ENCODE measurements around the gene USP31.

The USP31 gene, protein sequence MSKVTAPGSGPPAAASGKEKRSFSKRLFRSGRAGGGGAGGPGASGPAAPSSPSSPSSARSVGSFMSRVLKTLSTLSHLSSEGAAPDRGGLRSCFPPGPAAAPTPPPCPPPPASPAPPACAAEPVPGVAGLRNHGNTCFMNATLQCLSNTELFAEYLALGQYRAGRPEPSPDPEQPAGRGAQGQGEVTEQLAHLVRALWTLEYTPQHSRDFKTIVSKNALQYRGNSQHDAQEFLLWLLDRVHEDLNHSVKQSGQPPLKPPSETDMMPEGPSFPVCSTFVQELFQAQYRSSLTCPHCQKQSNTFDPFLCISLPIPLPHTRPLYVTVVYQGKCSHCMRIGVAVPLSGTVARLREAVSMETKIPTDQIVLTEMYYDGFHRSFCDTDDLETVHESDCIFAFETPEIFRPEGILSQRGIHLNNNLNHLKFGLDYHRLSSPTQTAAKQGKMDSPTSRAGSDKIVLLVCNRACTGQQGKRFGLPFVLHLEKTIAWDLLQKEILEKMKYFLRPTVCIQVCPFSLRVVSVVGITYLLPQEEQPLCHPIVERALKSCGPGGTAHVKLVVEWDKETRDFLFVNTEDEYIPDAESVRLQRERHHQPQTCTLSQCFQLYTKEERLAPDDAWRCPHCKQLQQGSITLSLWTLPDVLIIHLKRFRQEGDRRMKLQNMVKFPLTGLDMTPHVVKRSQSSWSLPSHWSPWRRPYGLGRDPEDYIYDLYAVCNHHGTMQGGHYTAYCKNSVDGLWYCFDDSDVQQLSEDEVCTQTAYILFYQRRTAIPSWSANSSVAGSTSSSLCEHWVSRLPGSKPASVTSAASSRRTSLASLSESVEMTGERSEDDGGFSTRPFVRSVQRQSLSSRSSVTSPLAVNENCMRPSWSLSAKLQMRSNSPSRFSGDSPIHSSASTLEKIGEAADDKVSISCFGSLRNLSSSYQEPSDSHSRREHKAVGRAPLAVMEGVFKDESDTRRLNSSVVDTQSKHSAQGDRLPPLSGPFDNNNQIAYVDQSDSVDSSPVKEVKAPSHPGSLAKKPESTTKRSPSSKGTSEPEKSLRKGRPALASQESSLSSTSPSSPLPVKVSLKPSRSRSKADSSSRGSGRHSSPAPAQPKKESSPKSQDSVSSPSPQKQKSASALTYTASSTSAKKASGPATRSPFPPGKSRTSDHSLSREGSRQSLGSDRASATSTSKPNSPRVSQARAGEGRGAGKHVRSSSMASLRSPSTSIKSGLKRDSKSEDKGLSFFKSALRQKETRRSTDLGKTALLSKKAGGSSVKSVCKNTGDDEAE (N-terminal part only)

DNA sequence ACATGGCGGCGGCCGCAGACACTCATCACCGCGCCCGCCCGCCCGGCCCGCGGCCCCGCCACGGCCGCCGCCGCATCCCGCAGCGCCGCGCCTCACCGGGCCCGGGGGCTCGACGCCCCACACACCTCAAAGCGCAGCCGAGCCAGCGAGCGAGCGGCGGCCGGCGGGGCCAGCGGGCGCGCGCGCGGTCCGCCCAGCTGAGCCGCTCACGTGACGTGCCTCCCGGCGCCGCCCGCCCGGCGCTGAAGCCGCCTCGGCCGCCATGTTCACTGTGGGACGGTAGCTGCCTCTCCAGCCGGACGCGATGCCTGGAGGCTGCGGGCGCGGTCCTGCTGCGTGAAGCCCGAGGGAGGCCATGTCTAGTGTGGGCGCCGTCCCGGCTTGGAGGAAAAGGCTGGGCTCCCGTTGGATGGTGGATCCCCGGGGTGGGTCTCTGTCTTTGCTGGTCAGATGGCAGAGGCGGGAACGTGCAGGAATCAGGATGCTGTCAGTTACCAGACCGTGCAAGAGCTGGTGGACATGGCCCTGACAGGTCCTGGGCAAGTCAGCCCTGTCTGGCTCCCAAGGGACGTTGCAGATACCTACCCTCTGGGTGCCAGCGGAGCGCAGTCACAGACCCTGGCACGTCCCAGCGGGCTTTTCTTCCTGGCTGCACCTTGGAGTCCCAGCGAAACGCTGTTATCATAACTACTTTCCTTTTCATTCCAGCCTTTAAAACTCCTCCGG, at the start of gene USP31:
Gene USP31 (minus strand): TSS at position 186 of the 726 bp plus-strand sequence. CDS start 182 bp downstream, at position 4.
- DNase-seq: peak; percentile 63 to 85 (median 76)

DNA sequence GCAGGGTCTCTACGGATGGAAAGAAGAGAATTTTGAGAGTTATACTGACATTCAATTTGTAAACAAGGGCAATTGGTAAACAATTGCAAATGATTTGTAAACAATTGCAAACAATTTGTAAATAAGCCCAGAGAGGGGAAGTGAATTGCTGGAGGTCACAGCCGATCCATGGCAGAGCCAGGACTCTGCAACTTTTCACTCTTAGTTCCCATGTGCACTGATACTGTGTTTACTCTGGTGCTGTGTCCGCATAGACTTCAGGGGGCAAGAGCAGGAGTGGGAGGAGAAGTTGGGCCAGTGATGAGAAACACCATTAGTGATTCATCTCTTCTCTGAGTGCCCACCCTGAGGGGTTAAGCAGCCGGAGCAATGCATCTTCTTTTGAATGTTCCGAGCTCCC, 47.3 kb upstream of the USP31 start:
- no peak for DNase-seq

DNA sequence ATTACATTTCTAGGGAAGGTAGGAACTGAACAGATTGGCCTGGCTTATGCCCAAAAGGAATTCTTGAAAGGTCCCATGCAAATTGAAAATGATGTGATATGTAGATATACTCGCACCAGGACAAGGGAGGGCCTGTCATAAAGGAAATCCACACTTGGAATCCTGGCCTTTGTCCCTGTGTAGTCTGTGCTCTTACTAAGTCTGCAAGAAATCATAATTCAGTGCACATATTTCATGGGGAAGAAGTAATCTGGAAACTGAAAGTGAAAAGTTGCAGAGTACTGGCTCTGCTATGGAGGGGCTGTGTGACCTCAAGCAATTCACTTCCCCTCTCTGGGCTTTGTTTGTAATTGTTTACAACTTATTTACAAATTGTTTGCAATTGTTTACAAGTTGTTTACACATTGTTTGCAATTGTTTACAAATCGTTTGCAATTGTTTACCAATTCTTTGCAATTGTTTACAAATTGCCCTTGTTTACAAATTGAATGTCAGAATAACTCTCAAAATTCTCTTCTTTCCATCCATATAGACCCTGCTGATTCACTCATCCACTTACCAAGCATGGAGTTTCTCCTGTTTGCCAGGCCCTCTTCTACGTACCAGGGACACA, 46.2 kb upstream of the USP31 start:
- DNase-seq: no peak

DNA sequence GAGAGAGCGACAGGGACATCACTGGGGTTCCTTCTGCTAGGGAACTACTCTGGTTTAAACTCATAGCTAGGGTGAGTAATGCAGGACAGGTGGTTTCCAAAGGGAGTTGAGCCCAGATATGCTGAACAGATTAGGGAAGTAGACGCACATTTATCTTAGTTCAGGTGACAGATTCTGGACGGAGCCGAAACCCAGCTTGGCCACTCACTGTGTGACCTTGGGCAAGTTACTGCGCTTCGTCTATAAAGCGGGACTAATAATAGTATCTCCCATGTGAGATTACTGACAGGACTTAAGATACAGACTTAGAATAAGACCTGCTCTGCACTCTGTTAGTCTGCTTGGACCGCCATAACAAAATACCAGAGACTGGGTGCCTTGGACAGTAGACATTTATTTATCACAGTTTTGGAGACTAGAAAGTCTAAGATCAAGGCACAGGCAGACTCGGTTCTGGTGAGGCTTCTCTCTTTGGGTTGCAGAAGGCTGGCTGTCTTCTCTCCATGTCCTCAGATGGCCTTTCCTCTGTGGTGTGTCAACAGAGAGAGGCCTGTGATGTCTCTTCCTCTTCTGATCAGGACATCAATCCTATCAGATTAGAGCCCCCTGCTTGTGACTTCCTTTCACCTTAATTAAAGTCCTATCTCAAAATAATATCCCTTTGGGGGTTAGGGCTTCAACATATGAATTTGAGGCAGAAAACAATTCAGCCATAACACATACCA, 45.4 kb upstream of the USP31 start:
- DNase-seq: no peak

DNA sequence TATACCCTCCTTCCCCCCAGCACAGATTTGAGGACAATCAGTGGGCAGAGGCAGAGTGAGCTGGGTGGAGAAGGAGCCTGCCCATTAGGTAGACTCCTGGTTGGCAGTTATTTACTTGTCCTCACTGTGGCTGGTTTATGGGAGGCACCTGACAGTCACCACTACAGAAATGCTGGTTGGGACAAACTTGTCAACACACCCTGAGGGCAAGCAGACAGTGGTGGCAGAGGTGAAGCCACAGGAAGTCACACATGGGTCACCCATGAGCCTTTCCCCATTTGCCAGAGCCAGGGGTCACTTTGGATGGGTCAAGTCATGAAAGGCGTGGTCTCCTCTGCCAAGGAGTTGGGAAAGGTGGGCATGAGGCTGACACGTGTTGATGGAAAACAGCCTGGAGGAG, 39.7 kb upstream of the USP31 start:
- DNase-seq: no peak

DNA sequence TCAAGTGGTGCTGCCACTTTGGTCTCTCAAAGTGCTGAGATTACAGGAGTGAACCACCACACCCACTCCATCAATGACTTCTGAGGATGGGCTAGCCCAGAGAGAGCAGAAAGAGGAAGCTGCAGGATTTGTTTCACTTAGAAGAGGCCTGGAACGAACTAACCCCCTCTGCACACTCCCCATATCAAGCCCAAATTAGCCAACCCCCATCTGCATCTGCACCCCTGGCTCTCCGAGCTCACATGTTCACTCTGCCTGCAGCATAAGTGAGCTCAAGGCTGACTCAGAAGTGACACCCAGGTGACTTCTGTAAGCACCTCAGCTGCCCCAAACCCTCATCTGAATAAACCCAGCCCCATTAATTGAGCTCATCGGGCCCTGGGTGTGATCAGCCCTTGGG, 38.1 kb upstream of the USP31 start:
- DNase-seq: no peak

DNA sequence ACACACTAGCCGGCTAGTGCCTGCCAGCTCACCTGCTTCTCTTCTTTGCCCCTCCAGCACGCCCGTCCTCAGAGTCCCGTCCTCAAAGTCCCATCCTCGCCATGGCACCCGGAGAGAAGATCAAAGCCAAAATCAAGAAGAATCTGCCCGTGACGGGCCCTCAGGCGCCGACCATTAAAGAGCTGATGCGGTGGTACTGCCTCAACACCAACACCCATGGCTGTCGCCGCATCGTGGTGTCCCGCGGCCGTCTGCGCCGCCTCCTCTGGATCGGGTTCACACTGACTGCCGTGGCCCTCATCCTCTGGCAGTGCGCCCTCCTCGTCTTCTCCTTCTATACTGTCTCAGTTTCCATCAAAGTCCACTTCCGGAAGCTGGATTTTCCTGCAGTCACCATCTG, 36.9 kb upstream of the USP31 start:
- no peak for DNase-seq

DNA sequence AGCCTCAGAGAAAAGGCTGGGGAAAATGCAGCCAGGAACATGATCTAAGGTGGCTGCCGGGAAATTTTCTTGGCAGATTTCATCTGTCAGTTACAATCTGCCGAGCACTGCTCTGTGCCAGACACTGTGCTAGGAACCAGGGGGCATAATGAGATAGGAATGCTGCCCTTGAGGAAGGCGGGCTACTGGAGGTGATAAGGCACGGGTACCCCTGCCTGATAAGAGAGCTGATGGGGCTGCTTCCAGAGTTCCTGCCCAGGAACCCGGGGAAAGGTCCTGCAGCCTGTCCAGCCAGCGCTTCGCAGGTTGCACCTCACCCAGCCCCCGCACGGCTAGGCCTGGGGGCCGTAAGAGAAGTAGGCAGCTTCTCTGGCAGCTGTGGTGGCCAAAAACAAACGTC, 36.4 kb upstream of the USP31 start:
- no peak for DNase-seq

DNA sequence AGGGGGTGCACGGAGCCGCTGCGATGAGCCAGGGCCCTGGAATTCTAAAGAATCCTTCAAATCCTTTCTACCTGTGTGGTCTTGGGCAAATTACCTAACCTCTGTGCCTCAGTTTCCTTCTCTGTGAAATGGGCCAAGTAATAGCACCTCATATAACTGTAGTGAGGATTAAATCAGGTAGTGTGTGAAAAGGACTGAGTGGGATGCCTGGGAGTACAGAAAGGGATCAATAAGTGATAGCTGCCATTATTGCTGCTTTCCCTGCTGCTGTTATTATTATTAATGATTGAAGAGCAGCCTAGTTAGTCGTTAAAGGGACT, 34.3 kb upstream of the USP31 start:
- DNase-seq: no peak

DNA sequence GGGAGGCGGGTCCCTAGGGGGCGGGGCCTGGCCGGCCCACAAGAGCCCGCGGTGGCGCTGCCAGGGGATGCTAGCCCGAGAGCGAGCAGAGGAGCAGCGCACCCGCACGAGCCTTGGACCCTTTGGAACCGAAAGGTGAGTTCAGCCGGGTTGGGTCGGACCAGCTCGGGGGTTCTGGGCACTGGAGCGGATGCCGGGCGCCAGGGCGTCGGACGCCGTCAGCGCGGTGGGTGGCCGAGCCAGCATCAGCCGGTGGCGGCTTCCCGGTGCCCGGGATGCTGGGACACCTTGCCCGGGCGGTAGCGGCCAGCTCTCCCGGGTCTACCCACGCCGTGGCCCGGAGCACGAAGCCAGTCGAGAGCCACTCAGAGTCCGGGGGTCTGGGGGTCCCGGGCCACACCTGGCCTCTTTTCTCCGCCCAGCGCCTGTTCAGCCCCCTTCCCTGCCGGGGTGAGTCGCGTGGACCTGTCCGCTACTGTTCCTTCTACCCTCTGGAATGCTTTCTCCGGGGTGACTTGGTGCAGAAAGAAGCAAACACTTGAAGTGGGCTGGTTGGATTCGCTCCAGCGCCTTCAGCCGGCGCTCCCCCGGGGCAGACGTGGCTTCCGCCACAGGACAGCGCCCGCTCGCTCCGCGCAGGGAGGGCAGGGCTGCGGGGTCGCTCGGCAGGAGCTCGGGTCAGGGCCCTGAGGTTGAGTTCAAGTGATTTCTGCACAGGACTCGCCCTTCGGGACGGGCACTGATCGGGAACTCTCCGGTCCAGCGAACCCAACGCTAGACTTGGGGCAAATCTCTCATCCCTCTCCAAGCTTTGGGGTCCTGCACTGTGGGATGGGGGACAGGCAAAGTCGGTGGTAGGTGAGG, 33.7 kb upstream of the USP31 start, which contains the start of gene SCNN1G:
Gene SCNN1G (plus strand): TSS at position 67 of the 864 bp plus-strand sequence. CDS start 3,527 bp downstream, outside the sequence.
- DNase-seq: no peak

DNA sequence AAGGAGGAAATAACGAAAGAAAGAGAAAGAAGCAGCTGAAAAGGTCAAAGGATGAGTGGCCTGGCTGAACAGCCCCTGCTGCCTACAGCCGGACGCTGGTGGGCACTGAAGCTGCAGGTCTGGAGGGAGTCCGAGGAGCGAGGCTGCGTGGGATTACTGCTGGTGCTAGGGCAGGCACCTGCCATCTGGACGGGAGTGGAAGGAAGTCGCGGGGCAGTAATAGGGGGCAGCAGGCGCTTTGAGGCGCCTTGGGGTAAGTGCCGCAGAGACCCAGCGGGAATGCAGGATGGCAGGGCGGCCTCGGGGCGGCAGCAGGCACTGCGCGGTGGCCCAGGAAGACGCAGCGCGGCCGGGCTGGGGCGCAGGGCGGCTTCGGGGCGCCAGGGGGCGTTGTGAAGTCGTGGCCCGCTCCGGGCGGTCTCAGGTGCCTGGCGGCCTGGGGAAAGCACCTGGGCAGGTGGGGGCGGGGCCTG, 33.0 kb upstream of the USP31 start:
- peak; percentile 7 to 55 (median 32) for DNase-seq

DNA sequence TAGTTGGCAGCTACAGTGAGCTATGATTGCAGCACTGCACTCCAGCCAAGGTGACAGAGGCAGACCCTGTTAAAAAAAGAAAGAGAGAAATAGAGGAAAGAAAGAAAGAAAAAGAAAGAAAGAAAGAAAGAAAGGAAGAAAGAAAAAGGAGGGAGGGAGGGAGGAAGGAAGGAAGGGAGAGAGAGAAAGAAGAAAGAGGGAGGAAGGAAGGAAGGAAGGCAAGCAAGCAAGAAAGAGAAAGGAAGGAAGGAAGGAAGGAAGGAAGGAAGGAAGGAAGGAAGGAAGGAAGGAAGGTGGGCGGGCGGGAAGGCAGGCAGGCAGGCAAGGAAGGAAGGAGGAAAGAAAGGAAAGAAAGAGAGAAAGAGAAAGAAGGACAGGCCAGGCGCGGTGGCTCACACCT, 32.3 kb upstream of the USP31 start:
- DNase-seq: no peak

DNA sequence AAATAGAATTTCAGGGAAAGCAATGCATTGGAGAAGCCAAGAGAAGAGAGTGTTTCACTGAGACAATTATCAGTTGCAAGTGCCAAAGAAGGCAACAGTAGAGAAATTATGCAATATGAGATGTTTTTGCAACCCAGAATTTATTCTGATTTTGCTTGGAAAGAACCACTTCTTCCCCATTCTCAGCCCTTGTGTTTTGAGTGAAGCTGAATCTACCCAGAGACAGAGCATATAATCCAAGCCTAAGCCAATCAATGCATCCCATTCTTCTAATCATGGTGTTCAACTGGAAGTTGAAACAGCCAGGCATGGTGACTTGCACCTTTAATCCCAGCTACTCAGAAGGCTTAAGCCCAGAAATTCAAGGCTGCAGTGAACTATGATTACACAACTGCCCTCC, 26.4 kb upstream of the USP31 start:
- no peak for DNase-seq

DNA sequence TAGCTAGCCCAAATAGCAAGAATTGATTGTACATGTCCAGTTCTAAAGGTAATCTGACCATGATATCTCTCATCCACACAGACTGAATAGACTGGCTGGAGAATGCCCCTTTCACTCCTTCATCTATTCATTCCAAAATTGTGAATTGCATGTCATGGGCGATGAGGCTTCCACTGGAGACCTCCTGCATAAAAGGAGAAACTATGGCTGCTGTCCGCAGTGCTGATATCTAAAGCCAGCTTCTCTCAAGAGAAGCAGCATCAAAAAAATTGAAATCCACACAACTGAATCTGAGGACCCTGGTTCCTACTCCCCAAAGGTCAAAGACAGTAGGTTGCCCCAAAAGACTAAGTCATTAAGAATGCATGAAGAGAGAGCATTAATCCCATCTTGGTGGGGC, 25.4 kb upstream of the USP31 start:
- no peak for DNase-seq

DNA sequence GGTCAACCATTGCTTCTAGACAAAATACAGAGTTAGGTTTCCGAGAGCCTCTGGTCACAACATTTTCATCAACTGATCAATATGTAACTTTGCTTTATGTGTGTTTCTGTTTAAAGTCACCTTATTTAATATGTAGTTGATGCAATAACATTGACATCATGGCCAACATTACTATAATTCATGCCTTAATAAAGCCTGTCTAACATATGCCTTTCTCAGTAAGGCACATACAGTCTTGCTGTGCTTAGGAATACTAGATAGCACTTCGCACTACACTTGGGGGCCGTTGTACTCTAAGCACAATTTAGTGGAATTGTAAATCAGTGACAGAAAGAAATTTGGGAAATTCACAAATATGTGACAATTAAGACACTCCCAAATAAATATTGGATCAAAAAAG, 23.7 kb upstream of the USP31 start:
- DNase-seq: no peak

DNA sequence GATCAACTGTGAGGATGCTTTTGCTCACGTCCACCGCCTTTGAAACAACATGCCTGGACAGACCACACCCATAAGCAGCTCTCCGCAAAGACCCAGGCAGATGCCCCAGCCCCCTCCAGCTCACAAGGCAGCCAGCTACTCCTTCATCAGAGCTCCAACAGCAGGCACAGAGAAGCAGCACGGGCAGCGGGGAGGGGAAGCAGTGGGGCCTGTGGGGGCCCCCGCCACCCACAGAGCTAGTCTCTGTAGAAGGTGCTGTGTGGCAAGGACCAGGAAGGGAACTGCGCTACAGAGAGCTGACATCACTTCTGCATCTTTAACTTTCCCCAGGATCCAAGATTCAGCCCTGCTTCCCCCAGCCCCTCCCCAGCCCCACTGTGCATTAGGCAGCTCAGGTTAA, 23.3 kb upstream of the USP31 start:
- no peak for DNase-seq

DNA sequence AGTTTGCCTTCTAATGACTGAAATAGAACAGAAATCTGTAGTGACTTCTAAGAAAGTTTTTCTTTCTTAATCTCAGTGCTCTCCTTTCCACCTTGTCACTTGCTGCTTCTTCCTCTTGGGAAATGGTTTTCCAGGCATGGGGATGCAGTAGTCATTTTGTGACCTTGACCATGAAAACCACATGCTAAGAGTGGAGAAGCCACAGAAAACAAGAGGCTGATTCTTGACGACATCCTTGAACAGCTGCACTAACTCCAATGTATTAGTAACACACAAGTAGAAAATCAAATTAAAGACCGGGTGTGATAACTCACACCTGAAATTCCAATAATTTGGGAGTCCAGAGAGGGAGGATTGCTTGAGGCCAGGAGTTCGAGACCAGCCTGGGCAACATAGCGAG, 15.5 kb upstream of the USP31 start:
- DNase-seq: no peak

DNA sequence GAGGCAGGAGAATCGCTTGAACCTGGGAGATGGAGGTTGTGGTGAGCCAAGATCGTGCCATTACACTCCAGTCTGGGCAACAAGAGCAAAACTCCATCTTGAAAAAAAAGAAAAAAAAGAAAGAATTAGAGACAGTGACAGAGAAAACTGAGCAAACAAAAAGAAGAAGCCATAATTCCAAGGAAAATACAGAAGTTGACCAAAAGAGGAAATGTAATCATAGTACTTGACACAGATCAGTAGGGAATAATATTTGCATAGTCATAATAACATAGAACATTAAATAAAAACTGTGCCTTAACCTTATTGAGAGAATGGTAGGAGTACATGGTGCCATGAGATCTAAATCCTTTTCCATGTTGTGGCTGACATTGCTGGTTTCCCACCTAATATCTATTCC, 14.7 kb upstream of the USP31 start:
- no peak for DNase-seq

DNA sequence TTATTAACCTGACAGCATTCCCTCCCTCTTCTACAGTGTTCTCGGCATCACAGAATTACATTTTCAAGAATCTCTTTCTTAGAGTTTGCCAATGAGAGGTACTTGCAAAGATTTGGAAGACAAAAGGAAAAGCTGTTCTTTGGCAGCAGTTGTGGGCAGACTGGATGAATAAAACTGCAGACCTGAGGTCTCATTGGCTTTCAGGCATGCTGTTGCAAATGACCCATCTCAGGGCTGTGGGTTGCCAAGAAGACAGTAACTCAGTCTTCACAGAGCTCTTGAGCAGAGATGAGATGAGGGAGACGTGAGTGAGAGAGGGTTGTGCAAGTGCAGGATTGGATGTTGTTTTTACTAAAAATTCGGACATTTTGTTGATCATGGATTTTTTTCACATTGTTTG, 11.3 kb upstream of the USP31 start:
- no peak for DNase-seq

DNA sequence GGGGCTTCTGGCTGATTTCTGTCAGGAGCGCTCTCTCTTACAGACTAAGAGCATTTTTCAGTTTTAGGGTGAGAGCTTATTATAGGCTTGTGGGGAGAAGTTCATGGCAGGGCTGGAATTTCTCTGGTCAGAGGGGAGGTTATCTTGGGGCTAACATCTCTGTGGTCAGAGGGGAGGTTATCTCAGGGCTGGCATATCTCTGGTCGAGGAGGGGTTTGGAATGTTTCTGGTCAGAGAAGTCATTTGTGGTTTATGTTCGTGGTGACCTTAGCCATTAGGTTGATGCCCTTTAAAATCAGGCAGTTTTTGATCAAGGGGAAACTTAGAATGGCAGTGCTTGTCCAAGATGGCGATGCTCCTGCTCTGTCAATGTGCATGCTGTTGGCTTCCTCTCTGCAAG, 10.8 kb upstream of the USP31 start:
- no peak for DNase-seq
